Measurements from ENCODE around the gene ZNF782.

DNA sequence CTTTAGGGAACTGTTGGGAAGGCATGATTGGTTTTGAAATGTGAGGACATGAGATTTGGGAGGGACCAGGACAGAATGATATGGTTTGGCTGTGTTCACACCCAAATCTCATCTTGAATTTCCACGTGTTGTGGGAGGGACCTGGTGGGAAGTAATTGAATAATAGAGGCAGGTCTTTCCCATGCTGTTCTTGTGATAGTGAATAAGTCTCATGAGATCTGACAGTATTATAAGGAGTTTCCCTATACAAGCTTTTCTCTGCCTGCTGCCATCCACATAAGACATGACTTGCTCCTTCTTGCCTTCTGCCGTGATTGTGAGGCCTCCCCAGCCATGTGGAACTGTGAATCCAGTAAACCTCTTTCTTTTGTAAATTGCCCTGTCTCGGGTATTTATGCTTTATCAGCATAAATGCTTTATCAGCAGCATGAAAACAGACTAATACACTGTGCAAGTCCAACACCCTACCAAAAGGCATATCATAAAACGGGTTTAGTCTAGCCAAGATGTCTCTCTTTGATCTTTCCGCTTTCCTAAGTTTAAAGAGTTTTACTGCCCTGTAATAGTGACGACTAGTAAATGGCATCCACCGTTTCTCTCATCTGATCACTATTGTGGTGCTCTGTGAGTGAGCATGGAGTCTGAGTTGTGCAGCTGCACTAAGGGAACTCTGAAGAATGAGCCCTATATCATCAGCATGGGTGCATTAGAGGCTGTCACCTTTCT is 12.9 kb upstream of the ZNF782 start:
- TF ChIP-seq, protein P1, sequence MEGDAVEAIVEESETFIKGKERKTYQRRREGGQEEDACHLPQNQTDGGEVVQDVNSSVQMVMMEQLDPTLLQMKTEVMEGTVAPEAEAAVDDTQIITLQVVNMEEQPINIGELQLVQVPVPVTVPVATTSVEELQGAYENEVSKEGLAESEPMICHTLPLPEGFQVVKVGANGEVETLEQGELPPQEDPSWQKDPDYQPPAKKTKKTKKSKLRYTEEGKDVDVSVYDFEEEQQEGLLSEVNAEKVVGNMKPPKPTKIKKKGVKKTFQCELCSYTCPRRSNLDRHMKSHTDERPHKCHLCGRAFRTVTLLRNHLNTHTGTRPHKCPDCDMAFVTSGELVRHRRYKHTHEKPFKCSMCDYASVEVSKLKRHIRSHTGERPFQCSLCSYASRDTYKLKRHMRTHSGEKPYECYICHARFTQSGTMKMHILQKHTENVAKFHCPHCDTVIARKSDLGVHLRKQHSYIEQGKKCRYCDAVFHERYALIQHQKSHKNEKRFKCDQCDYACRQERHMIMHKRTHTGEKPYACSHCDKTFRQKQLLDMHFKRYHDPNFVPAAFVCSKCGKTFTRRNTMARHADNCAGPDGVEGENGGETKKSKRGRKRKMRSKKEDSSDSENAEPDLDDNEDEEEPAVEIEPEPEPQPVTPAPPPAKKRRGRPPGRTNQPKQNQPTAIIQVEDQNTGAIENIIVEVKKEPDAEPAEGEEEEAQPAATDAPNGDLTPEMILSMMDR (IDR thresholded peaks at IDR 0.05), result no peak
- no peak for TF ChIP-seq POLR2A (IDR thresholded peaks at IDR 0.05)

Measured in thyroid gland (tissue), 4 donors.